K562 (cell line): ENCODE data around the gene BNIPL. TPM values are rescaled to one million over a fixed set of nuclear protein-coding genes. Genes with fewer than 3 reads are reported as not detected.

Experiments used
- CAMTA2 ChIP-seq: fragments of 250-450 bp; sonication (Bioruptor Pico); conservative IDR thresholded peaks from 2 replicates; pipeline ENCODE4 v1.5.1; 2022
- CTBP1 ChIP-seq: fragments of 450-650 bp; IDR thresholded peaks from 2 replicates; pipeline ENCODE4 v1.6.1; 2016; ENCODE audit warnings: borderline replicate concordance
- DMBX1 ChIP-seq: fragments of 250-450 bp; sonication (Bioruptor Pico); IDR thresholded peaks from 2 replicates; pipeline ENCODE4 v1.8.0; 2022; ENCODE audit warnings: inconsistent platforms, mild to moderate bottlenecking, moderate library complexity, borderline replicate concordance
- E2F5 ChIP-seq: sonication (generic); formaldehyde crosslinking; IDR thresholded peaks from 2 replicates; pipeline ENCODE4 v1.8.0; 2022; ENCODE audit warnings: mild to moderate bottlenecking, missing genetic modification reagents
- EHMT2 ChIP-seq: fragments of 450-650 bp; IDR thresholded peaks from 2 replicates; pipeline ENCODE4 v1.6.1; 2018; ENCODE audit warnings: antibody characterized with exemption
- FOXA3 ChIP-seq, 2 experiments: fragments of 450-650 bp in 1 of 2; sonication (generic) in 1 of 2; formaldehyde crosslinking; IDR thresholded peaks in 1 of 2; conservative IDR thresholded peaks in 1 of 2; 2 replicates each; pipeline versions ENCODE4 v1.4.0 to v1.8.0; 2020 to 2022; ENCODE audit warnings: mild to moderate bottlenecking in 2 of 2, missing genetic modification reagents in 1 of 2
- HMGXB4 ChIP-seq: sonication (generic); formaldehyde crosslinking; IDR thresholded peaks from 2 replicates; pipeline ENCODE4 v1.8.1; 2023; ENCODE audit warnings: mild to moderate bottlenecking, missing genetic modification reagents
- NELFE ChIP-seq: IDR thresholded peaks from 2 replicates; pipeline ENCODE4 v1.6.1; 2011; ENCODE audit warnings: mild to moderate bottlenecking; ENCODE audit not compliant: insufficient read depth, insufficient read length
- NR3C1 ChIP-seq: sonication (generic); formaldehyde crosslinking; IDR thresholded peaks from 2 replicates; pipeline ENCODE4 v1.8.1; 2022; ENCODE audit warnings: missing genetic modification reagents
- POLR2AphosphoS2 ChIP-seq: IDR thresholded peaks from 2 replicates; pipeline ENCODE4 v1.6.1; 2012; ENCODE audit warnings: low read length, improper control_type of control experiment
- SAFB ChIP-seq: fragments of 200-400 bp; formaldehyde crosslinking; IDR thresholded peaks from 2 replicates; pipeline ENCODE4 v1.6.1; 2017; ENCODE audit warnings: low read depth, low read length, borderline replicate concordance
- TFAP4 ChIP-seq: sonication (generic); formaldehyde crosslinking; IDR thresholded peaks from 2 replicates; pipeline ENCODE4 v1.8.0; 2022; ENCODE audit warnings: missing genetic modification reagents, mild to moderate bottlenecking, moderate library complexity, borderline replicate concordance
- ZBTB43 ChIP-seq: sonication (generic); formaldehyde crosslinking; IDR thresholded peaks from 2 replicates; pipeline ENCODE4 v1.8.0; 2023; ENCODE audit warnings: mild to moderate bottlenecking, missing genetic modification reagents
- ZFP91 ChIP-seq: sonication (generic); formaldehyde crosslinking; IDR thresholded peaks from 2 replicates; pipeline ENCODE4 v1.8.0; 2022; ENCODE audit warnings: mild to moderate bottlenecking, missing genetic modification reagents
- ZFPM2 ChIP-seq: fragments of 250-450 bp; sonication (Bioruptor Pico); IDR thresholded peaks from 2 replicates; pipeline ENCODE4 v1.5.1; 2022; ENCODE audit warnings: mild to moderate bottlenecking
- ZNF224 ChIP-seq: sonication (generic); formaldehyde crosslinking; IDR thresholded peaks from 2 replicates; pipeline ENCODE4 v1.8.0; 2022; ENCODE audit warnings: mild to moderate bottlenecking, missing genetic modification reagents
- ZNF282 ChIP-seq: sonication (generic); formaldehyde crosslinking; IDR thresholded peaks from 2 replicates; pipeline ENCODE4 v1.8.1; 2023; ENCODE audit warnings: missing genetic modification reagents
- ZNF347 ChIP-seq: fragments of 450-650 bp; formaldehyde crosslinking; IDR thresholded peaks from 2 replicates; pipeline ENCODE4 v1.4.0; 2020; ENCODE audit warnings: low read depth, mild to moderate bottlenecking, moderate library complexity
- ZNF431 ChIP-seq: sonication (generic); formaldehyde crosslinking; IDR thresholded peaks from 2 replicates; pipeline ENCODE4 v1.8.0; 2022; ENCODE audit warnings: mild to moderate bottlenecking, missing genetic modification reagents
- ZNF589 ChIP-seq: fragments of 200-800 bp; sonication (Bioruptor generic); IDR thresholded peaks from 2 replicates; pipeline ENCODE4 v1.6.1; 2016; ENCODE audit warnings: low read depth, missing genetic modification characterization, missing compliant biosample characterization
- polyA plus RNA-seq, 8 experiments: library from polyadenylated mRNA; depleted of rRNA in 4 of 8; stranded (reverse) in 5 of 8; unstranded in 3 of 8; fragments of >200 nt; fragmentation: Nextera tagmentation in 2 of 8; fragmentation: Illumina TruSeq in 1 of 8; extraction: Ambion mirVana in 2 of 8; extraction: Trizol in 1 of 8; gene quantifications; 2 replicates each; pipeline versions ENCODE4 v1.2.1 to v1.2.3, GENCODE V29; 2011 to 2014; ENCODE audit warnings: inconsistent platforms in 1 of 8, missing spikeins in 1 of 8
- total RNA-seq, 7 experiments: library from RNA; depleted of rRNA in 6 of 7; stranded (reverse); fragments of >200 nt in 6 of 7; fragmentation: Illumina TruSeq in 2 of 7; extraction: Trizol in 2 of 7; gene quantifications; 2 replicates each; pipeline versions ENCODE4 v1.2.1 to v1.2.3, GENCODE V29; 2011 to 2021; ENCODE audit warnings: low replicate concordance in 1 of 7

The BNIPL gene
- total and polyA plus RNA-seq, 9 of the 15 experiments (the other 6 are each of a cell fraction or from before 2014, with no cell fraction given) = 0.08 to 1.4 (median 0.68) TPM

GRCh38 chr1:151054971-151055547, 18.7 kb downstream of the BNIPL start (continued):
- TF ChIP-seq HMGXB4 (CRISPR knock-in tag) = no peak
- no peak for TF ChIP-seq NELFE
- 0 out of 2 replicates have a peak, but pooled peaks have one; percentile 6 for TF ChIP-seq TFAP4 (CRISPR knock-in tag)
- TF ChIP-seq ZNF589 (CRISPR knock-in tag) = peak; percentile 43; the same call in 1 of the 2 replicates
- TF ChIP-seq ZFPM2 (CRISPR knock-in tag) = no peak
- TF ChIP-seq ZNF282 (CRISPR knock-in tag) = no peak
- no peak for TF ChIP-seq ZNF224 (CRISPR knock-in tag)
- peak; percentile 74 for TF ChIP-seq EHMT2
- peak; percentile 77 for TF ChIP-seq DMBX1 (CRISPR knock-in tag)
- no peak for TF ChIP-seq ZFP91 (CRISPR knock-in tag)
- no peak for TF ChIP-seq FOXA3 (CRISPR knock-in tag; conservative IDR thresholded peaks at IDR 0.05 in 1 of 2, IDR thresholded peaks at IDR 0.05 in 1 of 2)
- TF ChIP-seq CTBP1 = peak; percentile 97
- no peak for TF ChIP-seq NR3C1 (CRISPR knock-in tag)
- TF ChIP-seq ZBTB43 (CRISPR knock-in tag) = no peak
- no peak for TF ChIP-seq ZNF431 (CRISPR knock-in tag)
- no peak for TF ChIP-seq CAMTA2
- 0 out of 2 replicates have a peak, but pooled peaks have one; percentile 15 for TF ChIP-seq E2F5 (CRISPR knock-in tag)
- TF ChIP-seq POLR2AphosphoS2 = no peak
- no peak for TF ChIP-seq ZNF347
- no peak for TF ChIP-seq SAFB
